ENCODE measurements around the gene MKRN2OS.
A peak's percentile ranks its signal among the peaks of the same experiment; 100 is the strongest.

Gene MKRN2OS, protein sequence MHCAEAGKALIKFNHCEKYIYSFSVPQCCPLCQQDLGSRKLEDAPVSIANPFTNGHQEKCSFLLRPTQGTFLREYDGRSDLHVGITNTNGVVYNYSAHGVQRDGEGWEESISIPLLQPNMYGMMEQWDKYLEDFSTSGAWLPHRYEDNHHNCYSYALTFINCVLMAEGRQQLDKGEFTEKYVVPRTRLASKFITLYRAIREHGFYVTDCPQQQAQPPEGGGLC

DNA sequence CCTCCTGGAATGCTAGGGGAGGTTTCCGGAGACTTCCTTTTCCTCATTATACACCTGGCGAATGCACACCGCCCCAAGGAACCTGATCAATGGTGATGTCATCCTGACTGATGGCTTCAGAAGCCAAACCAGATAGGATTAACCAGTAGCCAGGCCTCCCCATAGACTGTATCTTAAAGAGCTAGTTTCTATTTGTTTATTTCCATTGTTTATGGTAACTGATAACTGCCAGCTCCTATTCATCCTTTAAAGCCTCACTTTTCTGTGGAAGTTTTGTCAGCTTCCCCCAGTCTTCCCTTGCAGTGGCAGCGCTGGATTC is at the start of gene MKRN2OS:
Gene MKRN2OS (minus strand): TSS at position 27 of the 319 bp plus-strand sequence. CDS start 35 bp downstream, outside the sequence.
- peak; percentile 71 for DNase-seq

DNA sequence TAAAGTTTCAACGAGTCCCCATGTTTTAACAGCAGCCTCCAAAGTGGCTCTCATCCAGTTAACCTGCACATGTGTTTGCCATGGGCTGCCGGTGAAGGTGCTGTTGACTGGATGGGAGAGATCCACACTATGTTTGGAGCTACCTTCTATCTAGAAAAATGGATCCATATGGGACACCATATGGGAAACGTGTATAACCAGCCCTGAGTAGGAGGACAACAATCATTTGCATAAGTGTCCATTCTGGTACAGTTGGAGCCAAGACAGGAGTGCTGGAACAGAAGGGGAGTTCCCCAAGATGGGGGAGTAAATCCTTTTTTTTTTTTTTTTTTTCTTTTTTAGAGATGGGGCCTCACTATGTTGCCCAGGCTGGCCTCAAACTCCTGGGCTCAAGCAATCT is 48.2 kb upstream of the MKRN2OS start:
- no peak for DNase-seq

DNA sequence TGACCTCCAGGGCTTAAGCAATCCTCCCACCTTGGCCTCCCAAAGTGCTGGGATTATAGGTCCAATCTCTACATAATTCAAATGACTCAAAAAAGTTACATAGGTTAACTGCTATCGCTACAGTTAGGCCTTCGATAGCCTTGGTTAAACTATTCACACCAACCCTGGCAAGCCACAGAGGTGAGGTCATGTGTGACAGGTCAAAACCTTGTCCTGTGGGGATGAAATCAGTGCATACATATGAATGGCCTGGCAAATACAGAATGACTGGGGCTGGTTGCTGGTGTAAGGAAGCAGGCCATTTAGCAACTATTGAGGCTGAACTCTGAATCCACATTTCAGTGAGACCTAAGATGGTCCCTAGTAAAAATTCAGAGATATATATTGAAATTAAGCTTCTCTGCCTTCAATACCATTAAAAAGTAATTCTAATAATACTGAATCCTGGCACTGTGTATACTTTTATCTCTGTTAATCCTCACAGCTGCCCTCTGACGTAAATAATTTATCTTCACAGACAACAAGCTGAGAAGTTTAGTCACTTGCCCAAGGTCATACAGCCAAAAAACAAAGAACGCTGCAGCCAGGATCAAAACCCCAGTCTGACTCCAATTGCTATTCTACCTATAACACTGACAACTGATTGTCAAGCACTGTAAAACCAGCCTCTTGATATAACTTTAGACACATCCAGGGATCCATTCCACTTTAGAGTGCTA is 46.9 kb upstream of the MKRN2OS start:
- no peak for DNase-seq

DNA sequence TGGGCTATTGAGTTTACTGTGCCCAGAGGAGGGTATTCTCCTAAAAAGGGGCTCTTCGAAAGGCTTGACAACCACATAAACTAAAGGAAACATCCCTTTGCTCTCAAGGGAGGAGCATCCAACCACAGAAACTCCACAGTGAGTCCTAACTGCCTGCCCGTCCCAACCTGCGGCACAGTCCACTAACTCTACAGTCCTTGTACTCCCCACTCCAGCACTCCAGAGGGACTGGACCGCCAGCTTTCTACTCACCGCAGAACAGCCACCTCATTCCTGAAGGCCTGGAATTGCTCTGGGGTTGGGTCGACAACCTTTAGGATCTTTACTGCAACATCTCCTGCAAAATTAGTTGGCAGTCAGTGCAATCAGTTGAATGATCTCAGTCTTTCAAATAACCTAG is 46.2 kb upstream of the MKRN2OS start:
- no peak for DNase-seq

DNA sequence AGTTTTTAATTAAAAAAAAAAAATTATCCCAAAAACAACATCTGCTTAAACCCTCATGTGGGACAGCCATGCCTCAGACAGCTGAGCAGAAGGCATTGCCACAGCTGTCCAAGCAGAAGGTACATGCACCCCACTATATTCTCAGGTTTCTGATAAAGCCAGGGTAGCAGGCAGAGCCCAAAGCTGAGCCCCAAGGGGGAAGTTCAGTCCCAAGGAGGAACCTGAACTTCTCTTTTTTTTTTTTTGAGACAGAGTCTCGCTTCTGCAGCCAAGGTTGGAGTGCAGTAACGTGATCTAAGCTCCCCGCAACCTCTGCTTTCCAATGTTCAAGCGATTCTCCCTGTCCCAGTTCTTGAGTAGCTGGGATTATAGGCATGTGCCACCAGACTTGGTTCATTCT is 44.8 kb upstream of the MKRN2OS start:
- DNase-seq = no peak

DNA sequence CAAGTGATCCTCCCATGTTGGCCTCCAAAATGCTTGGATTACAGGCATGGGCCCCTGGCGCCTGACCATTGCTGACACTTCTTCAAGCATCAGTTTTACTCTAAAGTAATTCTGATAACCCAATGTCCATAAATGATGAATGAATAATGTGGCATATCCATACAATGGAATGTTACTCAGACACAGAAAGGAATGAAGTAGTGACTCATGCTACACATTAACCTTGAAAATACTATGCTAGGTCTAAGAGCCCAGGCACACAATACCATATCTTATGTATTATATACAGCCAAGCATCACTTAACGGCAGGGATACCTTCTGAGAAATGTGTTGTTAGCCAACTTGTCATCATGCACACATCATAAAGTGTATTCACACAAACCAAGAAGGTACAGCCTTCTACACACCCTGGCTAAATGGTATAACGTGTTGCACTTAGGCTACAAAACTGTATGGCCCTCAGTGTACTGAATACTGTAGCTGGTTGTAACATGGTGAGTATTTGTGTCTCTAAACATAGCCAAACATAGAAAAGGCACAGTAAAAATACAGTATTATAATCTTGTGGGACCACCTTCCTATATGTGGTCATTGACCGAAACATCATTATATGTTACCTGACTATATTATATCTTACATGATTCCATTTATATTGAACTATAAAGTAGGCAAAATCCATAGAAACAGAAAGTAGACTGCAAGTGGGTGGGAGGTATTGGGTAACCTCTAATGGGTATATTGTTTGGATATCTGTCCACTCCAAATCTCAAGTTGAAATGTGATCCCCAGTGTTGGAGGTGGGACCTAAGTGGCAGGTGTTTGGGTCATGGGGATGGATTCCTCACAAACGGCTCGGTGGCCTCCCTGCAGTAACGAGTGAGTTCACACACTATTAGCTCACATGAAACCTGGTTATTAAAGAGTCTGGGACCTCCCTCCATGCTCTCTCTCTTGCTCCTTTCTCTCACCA is 43.0 kb upstream of the MKRN2OS start:
- no peak for DNase-seq

DNA sequence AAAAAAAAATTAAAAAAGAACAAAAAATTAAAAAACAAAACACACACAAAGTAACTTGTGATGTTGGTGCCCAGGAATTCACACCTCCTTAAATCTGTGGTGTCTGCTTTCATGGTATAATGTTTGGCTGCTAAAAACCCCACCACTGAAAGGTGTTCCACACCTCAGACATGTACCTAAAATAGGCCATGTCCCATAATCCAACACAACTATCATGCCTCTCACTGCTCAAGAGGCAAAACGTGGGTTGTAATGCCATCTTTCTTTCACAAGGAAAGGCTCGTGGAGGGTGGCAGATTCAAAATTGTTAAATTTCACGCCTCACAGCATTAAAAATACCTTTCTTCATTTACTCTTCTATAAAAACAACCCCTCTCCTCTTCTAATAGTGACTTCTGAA is 41.1 kb upstream of the MKRN2OS start:
- no peak for DNase-seq

DNA sequence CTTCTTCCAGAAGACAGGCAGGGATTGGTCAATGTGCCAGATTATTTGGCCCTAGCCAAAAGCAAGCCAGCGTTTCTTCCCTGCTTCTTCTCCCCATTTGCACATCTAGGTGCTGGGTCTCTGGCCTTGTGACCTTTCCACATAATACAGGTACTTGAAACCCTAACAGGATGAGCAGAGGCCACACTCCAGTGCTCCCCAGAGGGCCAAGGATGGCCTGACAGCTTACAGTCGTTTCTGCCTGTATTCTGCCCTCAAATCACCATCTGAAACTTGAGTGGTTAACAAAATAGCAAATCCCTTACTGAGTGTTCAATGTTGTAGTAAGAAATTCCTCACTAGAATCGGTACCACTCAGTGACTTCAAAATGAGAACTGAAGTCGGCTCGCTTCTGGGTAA is 40.7 kb upstream of the MKRN2OS start:
- DNase-seq = no peak

DNA sequence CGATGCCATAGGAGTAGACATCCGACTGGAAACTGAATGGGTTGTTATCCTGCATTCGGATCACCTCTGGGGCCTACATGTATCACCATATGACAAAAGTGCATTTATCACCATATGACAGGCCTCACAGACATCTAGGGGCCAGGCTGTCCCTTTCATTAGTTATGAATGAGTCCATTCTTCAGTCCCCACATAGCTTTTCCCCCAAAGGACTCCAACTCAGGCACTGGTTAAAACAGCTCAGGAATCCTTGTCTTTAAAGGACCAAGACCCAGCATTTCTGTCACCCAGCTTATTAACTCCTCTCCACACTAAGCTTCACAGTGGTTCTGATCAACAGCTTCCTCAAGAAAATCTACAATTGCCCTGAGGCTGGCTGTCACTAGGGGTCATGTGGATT is 39.9 kb upstream of the MKRN2OS start:
- DNase-seq = no peak

DNA sequence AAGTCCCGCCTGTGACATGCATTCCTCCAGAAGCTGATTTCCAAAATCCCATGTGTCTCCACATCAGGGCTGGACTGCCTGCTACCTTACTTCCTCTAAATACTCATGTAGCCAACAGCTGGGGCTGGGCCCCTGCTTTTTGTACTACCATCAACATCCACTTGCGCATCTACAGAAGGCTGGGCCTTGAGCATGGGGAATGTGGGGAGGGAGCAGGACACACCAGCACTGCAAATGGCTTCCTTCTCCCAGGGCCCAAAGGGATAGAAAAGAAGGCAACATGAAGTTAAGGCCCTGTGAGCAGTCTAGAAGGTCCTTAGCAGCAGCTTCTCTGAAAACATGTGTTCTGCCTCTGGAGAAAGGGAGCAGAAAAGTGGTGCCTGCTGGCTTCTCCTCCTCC is 38.8 kb upstream of the MKRN2OS start:
- no peak for DNase-seq

DNA sequence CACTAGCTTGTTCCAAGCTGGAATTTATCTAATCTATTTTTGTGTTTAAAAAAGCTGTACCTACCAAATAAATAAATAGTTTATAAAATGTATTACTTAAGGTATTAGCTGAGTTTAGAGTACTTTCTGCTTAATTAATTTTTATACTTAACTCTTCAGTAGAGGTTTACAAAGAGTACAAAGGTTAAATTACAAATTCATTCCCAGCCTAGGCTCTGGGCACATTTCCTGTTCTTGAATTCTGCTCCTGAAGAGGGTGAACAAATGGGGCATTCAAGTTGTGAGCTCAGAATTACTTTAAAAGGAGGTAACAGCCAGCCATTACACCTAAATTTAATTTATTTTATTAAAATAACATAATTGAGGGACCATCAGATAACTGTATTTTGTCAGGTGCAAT is 38.0 kb upstream of the MKRN2OS start:
- no peak for DNase-seq

DNA sequence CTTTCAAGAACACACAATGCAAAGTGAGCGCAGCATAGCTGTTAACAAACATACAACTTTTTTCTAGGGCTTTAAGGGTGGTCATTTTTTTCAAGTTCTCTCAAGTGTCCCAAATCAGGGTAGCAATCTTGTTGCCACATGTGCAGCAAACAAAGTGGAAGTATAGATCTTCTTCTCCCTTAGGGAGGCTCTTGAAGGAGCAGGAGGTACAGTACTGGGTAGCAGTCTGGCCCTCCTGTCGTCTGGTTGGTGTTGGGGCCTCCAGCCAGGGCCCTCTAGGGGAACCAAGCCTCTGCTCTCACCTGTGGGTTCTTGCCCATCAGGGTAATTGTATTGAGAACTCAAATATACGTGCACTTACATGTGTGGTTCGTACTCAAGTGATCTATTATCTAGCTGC is 37.4 kb upstream of the MKRN2OS start:
- DNase-seq = no peak

DNA sequence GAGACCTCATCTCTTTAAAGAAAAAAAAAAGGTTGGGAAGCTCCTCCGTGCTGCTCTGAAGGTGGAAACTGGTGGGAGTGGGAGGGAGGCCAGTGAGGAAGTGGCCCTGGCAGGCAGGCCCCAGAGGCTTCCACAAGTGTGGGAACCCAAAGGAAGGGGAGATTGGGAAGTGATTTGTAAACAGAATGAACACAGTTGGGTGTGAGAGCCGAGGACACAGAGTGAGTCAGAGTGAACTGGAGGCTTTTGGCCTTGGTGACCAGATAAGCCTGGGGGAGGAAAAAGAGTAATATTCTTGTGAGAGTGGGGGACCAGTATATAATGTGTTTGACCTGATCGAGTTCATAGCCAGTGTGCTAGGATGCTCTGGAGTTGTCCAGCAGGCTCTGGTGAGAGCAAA is 34.6 kb upstream of the MKRN2OS start:
- no peak for DNase-seq

DNA sequence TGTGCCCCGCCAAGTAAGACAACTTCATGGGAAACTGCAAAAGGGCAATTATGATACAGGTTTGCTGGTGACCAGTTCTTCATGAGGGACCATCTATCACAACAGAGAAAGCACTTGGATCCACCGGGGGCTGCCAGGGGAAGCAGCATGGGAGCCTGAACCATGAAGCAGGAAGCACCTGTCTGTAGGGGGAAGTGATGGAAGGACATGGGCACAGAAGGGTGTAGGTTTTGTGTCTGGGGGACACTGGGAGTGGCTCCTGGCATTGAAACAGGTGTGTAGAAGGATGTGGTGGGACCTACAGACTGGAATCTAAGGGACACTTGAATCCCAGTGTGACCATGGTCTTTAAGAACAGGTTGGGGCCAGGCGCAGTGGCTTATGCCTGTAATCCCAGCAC is 34.2 kb upstream of the MKRN2OS start:
- DNase-seq = no peak

DNA sequence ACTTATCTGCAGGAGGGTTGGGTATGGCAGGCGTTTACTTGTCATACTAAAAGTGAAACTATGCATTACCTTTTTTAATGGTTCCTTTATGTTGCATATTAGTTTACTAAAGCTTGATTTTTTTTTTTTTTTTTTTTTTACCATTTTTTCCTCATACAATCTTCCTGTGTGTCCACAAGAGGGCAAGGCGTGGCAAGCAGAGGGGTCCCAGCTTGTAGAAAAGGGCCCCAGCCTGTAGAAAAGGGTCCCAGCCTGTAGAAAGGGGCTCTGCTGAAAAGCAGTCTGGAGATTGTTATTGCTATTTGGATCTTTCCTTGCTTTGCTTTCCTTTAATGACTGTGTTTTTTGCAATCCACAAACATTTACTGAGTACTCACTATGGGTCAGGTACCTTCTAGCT is 33.4 kb upstream of the MKRN2OS start:
- DNase-seq = no peak

DNA sequence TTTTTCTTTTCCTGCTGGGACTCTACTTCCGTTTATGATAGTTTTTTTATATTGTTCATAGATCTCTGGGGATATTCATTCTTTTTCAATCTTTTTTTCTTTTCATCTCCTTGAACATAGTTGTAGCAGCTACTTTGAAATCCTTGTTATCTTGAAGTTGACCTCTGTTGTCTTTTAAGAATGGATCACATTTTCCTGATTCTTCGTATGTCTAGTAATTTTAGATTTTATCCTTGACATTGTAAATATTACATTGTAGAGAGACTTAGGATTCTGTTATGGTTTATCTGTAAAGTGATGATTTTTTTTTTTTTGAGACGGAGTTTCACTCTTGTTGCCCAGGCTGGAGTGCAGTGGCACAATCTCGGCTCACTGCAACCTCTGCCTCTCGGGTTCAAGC is 32.1 kb upstream of the MKRN2OS start:
- no peak for DNase-seq

DNA sequence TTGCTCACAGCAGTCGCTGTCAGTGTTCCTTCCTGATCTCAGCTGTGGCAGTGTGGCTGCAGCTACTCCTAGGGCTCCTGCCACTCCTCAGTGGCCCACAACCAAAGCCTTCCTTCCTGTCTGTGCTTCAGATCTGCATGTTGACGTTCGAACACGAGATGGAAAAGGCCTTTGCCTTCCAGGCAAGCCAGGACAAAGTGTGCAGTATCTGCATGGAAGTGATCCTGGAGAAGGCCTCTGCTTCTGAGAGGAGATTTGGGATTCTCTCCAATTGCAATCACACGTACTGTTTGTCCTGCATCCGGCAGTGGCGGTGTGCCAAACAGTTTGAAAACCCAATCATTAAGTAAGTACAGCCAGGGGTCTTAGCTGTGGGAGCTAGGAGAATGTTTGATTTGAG is 29.4 kb upstream of the MKRN2OS start:
- DNase-seq = no peak

DNA sequence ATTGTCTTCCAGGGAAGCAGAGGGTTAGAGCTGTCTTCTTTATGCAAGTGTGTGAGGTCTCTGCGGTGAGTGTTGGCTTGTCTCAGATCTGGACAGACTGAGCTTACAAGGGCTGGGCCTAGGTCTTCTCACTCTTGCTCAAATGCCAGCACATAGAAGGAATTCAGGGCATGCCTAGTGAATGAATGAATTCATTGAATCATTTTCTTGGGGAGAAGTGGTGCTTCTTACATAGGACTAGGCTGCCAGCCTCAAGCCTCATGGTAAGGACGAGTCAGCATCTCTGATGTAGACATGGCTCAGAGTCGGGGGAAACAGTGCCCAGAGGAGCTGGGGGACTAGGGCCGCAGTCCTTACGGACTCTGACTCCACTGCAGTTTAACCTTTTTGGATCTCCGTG is 28.8 kb upstream of the MKRN2OS start:
- no peak for DNase-seq

DNA sequence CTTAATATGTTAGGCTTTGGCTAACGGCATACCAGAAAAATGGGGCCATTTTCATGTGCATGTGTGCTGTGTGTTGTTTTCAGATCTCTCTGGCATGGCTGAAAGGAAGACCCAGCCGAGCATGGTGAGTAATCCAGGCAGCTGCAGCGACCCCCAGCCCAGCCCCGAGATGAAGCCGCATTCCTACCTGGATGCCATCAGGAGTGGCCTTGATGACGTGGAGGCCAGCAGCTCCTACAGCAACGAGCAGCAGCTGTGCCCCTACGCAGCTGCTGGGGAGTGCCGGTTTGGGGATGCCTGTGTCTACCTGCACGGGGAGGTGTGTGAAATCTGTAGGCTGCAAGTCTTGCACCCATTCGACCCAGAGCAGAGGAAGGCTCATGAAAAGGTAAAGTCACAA is 26.7 kb upstream of the MKRN2OS start:
- DNase-seq = no peak

DNA sequence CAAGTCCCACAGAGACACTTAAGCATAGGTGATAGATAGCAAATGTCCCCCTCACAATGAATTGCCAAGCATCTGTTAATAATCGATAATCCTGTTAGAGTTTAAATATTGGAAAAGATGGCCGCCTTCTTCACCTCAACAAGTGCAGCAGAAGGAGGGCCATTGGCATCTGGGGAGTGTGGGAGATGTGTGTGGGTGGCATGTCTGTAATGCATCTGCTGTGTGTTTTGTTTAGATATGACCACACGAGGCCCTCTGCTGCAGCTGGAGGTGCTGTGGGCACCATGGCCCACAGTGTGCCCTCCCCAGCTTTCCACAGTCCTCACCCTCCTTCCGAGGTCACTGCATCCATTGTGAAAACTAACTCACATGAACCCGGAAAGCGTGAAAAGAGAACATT is 24.5 kb upstream of the MKRN2OS start:
- DNase-seq = no peak

DNA sequence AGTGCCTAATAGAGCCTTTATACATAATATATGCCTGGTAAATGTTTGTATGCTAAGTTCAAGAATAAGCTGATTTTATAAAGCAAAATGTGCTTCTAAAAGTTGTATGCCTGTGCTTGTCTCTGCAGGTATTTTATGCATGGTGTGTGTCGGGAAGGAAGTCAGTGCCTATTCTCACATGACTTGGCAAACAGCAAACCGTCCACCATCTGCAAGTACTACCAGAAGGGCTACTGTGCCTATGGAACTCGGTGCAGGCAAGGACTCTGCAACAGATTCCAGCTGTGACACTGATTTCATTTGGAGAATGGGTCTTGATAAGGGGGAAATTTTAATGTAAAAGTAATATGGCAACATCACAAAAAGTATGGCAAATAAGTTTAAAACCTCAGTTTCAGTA is 23.4 kb upstream of the MKRN2OS start:
- DNase-seq = no peak

DNA sequence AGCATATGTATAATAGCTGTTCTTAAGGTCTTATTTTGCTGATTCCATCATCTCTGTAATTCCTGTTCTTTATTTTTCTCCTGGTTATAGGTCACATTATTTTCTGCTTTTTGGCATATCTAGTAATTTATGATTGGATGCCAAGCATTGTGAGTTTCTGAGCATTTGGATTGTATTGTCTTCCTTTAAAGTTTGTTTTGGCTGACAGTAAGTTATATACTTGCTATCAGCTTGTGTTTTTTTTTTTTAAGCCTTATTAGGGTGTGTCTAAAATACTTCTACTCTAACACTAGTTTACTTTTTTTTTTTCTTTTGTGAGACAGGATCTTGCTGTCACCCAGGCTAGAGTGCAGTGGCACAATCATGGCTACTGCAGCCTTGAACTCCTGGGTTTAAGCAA is 21.7 kb upstream of the MKRN2OS start:
- DNase-seq = no peak

DNA sequence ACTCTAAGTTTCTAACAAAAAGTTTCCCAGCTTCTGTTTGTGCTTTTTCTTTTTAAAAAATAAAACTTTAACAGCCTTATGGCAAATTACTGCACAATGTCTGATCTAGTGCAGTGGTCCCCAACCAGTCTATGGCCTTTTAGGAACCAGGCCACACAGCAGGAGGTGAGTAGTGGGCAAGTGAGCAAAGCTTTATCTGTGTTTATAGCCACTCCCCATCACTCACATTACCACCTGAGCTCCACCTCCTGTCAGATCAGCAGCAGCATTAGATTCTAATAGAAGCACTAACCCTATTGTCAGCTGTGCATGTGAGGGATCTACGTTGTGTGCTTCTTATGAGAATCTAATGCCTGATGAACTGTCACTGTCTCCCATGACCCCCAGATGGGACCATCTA is 17.2 kb upstream of the MKRN2OS start:
- DNase-seq = no peak

DNA sequence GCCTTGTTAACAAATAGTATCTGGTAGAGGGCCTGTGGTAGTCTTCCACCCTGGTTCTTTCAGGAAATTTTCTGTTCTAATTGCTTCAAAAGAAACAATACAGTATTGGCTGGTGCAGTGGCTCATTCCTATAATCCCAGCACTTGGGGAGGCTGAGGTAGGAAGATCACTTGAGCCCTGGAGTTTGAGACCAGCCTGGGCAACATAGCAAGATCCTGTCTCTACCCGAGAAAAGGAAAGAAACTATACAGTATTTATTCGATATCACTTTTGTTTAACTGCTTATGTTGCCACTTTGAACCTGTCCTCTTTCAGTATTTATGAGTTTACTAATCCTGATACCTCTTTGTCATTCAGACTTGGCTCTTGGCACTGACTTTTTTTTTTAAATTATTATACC is 16.1 kb upstream of the MKRN2OS start:
- no peak for DNase-seq
